H9 (cell line): ENCODE measurements around the gene HNF4A. TPM values are rescaled to one million over a fixed set of nuclear protein-coding genes. Genes with fewer than 3 reads are reported as not detected.

Experiments
- DNase-seq: peaks from one replicate; pipeline ENCODE4 v3.0.0-alpha.2; 2017
- H2AFZ ChIP-seq: one replicate; pipeline ENCODE4 v1.6.1; 2013; ENCODE audit warnings: mild to moderate bottlenecking, low read length, control low read depth, moderate library complexity
- H2AK5ac ChIP-seq: 2 replicates; pipeline ENCODE4 v1.6.1; 2013; ENCODE audit warnings: low read length, control low read depth, mixed read lengths; ENCODE audit not compliant: insufficient read length
- H2BK120ac ChIP-seq: one replicate; pipeline ENCODE4 v1.6.1; 2013; ENCODE audit warnings: low read depth, mild to moderate bottlenecking, low read length, control low read depth, inconsistent platforms; ENCODE audit not compliant: poor library complexity, severe bottlenecking
- H2BK12ac ChIP-seq: 2 replicates; pipeline ENCODE4 v1.6.1; 2013; ENCODE audit warnings: low read length, control low read depth, mixed read lengths, low read depth; ENCODE audit not compliant: insufficient read length
- H2BK15ac ChIP-seq: 2 replicates; pipeline ENCODE4 v1.6.1; 2013; ENCODE audit warnings: low read depth, low read length, control low read depth
- H2BK20ac ChIP-seq: one replicate; pipeline ENCODE4 v1.6.1; 2013; ENCODE audit warnings: low read depth, mild to moderate bottlenecking, low read length, control low read depth, inconsistent platforms; ENCODE audit not compliant: poor library complexity, severe bottlenecking
- H2BK5ac ChIP-seq: 2 replicates; pipeline ENCODE4 v1.6.1; 2013; ENCODE audit warnings: low read length, control low read depth, mixed read lengths; ENCODE audit not compliant: insufficient read length
- H3K14ac ChIP-seq: 2 replicates; pipeline ENCODE4 v1.6.1; 2013; ENCODE audit warnings: low read length, control low read depth; ENCODE audit not compliant: insufficient read depth
- H3K18ac ChIP-seq: 2 replicates; pipeline ENCODE4 v1.6.1; 2013; ENCODE audit warnings: low read depth, mild to moderate bottlenecking, mixed read lengths, low read length, control low read depth; ENCODE audit not compliant: insufficient read length
- H3K23ac ChIP-seq: 2 replicates; pipeline ENCODE4 v1.6.1; 2013; ENCODE audit warnings: low read length, control low read depth, mixed read lengths, low read depth; ENCODE audit not compliant: insufficient read length
- H3K23me2 ChIP-seq: 2 replicates; pipeline ENCODE4 v1.6.1; 2013; ENCODE audit warnings: low read depth, mild to moderate bottlenecking, mixed read lengths, low read length, control low read depth; ENCODE audit not compliant: insufficient read length, poor library complexity, severe bottlenecking
- H3K27ac ChIP-seq: 2 replicates; pipeline ENCODE4 v1.5.1; 2013; ENCODE audit warnings: low read length, control low read depth, mixed read lengths, low read depth; ENCODE audit not compliant: insufficient read length
- H3K27me3 ChIP-seq: 2 replicates; pipeline ENCODE4 v1.6.1; 2013; ENCODE audit warnings: low read length, control low read depth, inconsistent platforms; ENCODE audit not compliant: insufficient read depth
- H3K4ac ChIP-seq: 2 replicates; pipeline ENCODE4 v1.6.1; 2013; ENCODE audit warnings: low read depth, mild to moderate bottlenecking, control low read depth, inconsistent platforms, low read length, moderate library complexity
- H3K4me1 ChIP-seq: 2 replicates; pipeline ENCODE4 v1.6.1; 2013; ENCODE audit warnings: low read length, control low read depth, inconsistent platforms; ENCODE audit not compliant: insufficient read depth
- H3K4me2 ChIP-seq: 2 replicates; pipeline ENCODE4 v1.6.1; 2013; ENCODE audit warnings: low read length, control low read depth, mixed read lengths; ENCODE audit not compliant: insufficient read length, insufficient read depth
- H3K56ac ChIP-seq: 2 replicates; pipeline ENCODE4 v1.6.1; 2013; ENCODE audit warnings: low read depth, mild to moderate bottlenecking, mixed read lengths, low read length, control low read depth; ENCODE audit not compliant: insufficient read length
- H3K79me1 ChIP-seq: 2 replicates; pipeline ENCODE4 v1.6.1; 2013; ENCODE audit warnings: low read depth, mild to moderate bottlenecking, moderate library complexity, low read length, control low read depth, inconsistent platforms; ENCODE audit not compliant: insufficient read depth, poor library complexity, severe bottlenecking
- H3K79me2 ChIP-seq: 2 replicates; pipeline ENCODE4 v1.6.1; 2013; ENCODE audit warnings: low read length, control low read depth, inconsistent platforms; ENCODE audit not compliant: insufficient read depth
- H3K9ac ChIP-seq: 2 replicates; pipeline ENCODE4 v1.6.1; 2013; ENCODE audit warnings: low read length, control low read depth, mixed read lengths; ENCODE audit not compliant: insufficient read length; ENCODE audit errors: extremely low read depth
- H3K9me3 ChIP-seq: one replicate; pipeline ENCODE4 v1.6.1; 2013; ENCODE audit warnings: low read depth, low read length, inconsistent platforms; ENCODE audit not compliant: control insufficient read depth
- H3T11ph ChIP-seq: one replicate; pipeline ENCODE4 v1.6.1; 2013; ENCODE audit warnings: mild to moderate bottlenecking, low read length, control low read depth, inconsistent platforms
- H4K20me1 ChIP-seq: one replicate; pipeline ENCODE4 v1.6.1; 2013; ENCODE audit not compliant: control insufficient read depth, insufficient read length, insufficient read depth
- H4K5ac ChIP-seq: 2 replicates; pipeline ENCODE4 v1.6.1; 2013; ENCODE audit warnings: low read depth, mild to moderate bottlenecking, mixed read lengths, low read length, control low read depth; ENCODE audit not compliant: insufficient read length
- H4K8ac ChIP-seq: replicated peaks from 2 replicates; pipeline ENCODE4 v1.6.1; 2013; ENCODE audit warnings: low read length, control low read depth, mixed read lengths, low read depth; ENCODE audit not compliant: insufficient read length
- H4K91ac ChIP-seq: 2 replicates; pipeline ENCODE4 v1.6.1; 2013; ENCODE audit warnings: low read depth, mild to moderate bottlenecking, moderate library complexity, mixed read lengths, low read length, control low read depth; ENCODE audit not compliant: insufficient read length
- H3K27ac Mint-ChIP-seq, 3 experiments: 2 replicates in 2 of 3; 3 replicates in 1 of 3; pipeline ENCODE4 v1.8.0; 2020 to 2021; ENCODE audit warnings: mixed read lengths in 3 of 3, mild to moderate bottlenecking in 1 of 3, moderate library complexity in 1 of 3
- H3K27me3 Mint-ChIP-seq: 2 replicates; pipeline ENCODE4 v1.8.0; 2021; ENCODE audit warnings: low read depth, mild to moderate bottlenecking, moderate library complexity, mixed read lengths
- H3K36me3 Mint-ChIP-seq, 3 experiments: 2 replicates in 2 of 3; 3 replicates in 1 of 3; pipeline ENCODE4 v1.8.0; 2020 to 2021; ENCODE audit warnings: low read depth in 3 of 3, mixed read lengths in 3 of 3; ENCODE audit not compliant: insufficient read depth in 1 of 3
- H3K4me1 Mint-ChIP-seq, 2 experiments: 2 replicates each; pipeline ENCODE4 v1.8.0; 2020; ENCODE audit warnings: mixed read lengths in 2 of 2
- H3K4me3 Mint-ChIP-seq, 2 experiments: 2 replicates in 1 of 2; 3 replicates in 1 of 2; pipeline ENCODE4 v1.8.0; 2020 to 2021; ENCODE audit warnings: mild to moderate bottlenecking in 2 of 2, mixed read lengths in 2 of 2, moderate library complexity in 1 of 2
- H3K9me3 Mint-ChIP-seq, 2 experiments: 2 replicates in 1 of 2; 3 replicates in 1 of 2; pipeline ENCODE4 v1.8.0; 2020; ENCODE audit warnings: mild to moderate bottlenecking in 2 of 2, mixed read lengths in 2 of 2, moderate library complexity in 1 of 2
- WGBS: extraction: QIAGEN DNeasy Blood & Tissue Kit; methylation state at CpG from one replicate; pipeline ENCODE4 v1.1.7; 2013; ENCODE audit warnings: missing lambda C conversion rate, low lambda C conversion rate, mixed read lengths; ENCODE audit not compliant: insufficient read length; ENCODE audit errors: extremely low coverage; 5-methylcytosine and 5-hydroxymethylcytosine counted together
- total RNA-seq: library from RNA; stranded (reverse); gene quantifications from 2 replicates; pipeline ENCODE4 v1.2.1, GENCODE V29; 2021
- TF ChIP-seq, protein P1 (sequence below): fragments of 200-600 bp; sonication (generic); conservative IDR thresholded peaks from 3 replicates; pipeline ENCODE4 v1.8.0; 2021; ENCODE audit warnings: antibody characterized with exemption, mild to moderate bottlenecking

The HNF4A gene
- total RNA-seq, 1 experiment from 2014 or later: not detected

DNA sequence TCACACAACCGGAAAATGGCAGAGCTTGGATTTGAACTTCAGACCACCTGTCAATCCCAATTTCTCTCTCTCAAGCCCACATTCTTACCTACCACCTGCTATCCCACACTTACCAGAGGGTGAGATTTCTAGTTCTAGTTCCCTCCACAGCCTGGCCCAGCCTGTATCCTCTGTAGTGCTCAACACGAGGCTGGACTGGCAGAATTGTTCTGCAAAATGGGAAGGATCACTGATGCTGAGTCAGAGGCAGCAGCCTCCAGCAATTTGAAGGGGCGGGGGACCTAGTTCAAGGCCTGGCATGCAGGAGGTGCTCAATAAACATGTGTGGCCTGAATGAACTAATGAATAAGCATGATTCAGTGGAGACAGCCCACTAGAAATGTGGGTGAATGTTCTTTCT, 66.6 kb downstream of the HNF4A start:
- Mint-ChIP-seq H3K27ac (no peak overlapping the region), H3K4me1 (no peaks in the 10 kb centered on the region), H3K36me3 (no peaks in the 10 kb centered on the region), H3K27me3 (peaks cover 5% of the 10 kb centered on the region), H3K9me3 (no peaks in the 10 kb centered on the region), H3K4me3 (no peak overlapping the region)
- no peak overlapping the region for H3K4me2 ChIP-seq
- no peak for DNase-seq
- no peaks in the 10 kb centered on the region for H3K23me2 ChIP-seq
- H3K4me1 ChIP-seq: no peaks in the 10 kb centered on the region
- H3K79me1 ChIP-seq: no peaks in the 10 kb centered on the region
- H2AFZ ChIP-seq: no peak overlapping the region
- H2AK5ac ChIP-seq: no peak overlapping the region
- no peak overlapping the region for H3K14ac ChIP-seq
- no peaks in the 10 kb centered on the region for H3K79me2 ChIP-seq
- no peak overlapping the region for H2BK12ac ChIP-seq
- H3K4ac ChIP-seq: no peak overlapping the region
- H3K56ac ChIP-seq: no peak overlapping the region
- H3K9ac ChIP-seq: no peak overlapping the region
- no peak overlapping the region for H3K18ac ChIP-seq
- TF ChIP-seq, protein P1, sequence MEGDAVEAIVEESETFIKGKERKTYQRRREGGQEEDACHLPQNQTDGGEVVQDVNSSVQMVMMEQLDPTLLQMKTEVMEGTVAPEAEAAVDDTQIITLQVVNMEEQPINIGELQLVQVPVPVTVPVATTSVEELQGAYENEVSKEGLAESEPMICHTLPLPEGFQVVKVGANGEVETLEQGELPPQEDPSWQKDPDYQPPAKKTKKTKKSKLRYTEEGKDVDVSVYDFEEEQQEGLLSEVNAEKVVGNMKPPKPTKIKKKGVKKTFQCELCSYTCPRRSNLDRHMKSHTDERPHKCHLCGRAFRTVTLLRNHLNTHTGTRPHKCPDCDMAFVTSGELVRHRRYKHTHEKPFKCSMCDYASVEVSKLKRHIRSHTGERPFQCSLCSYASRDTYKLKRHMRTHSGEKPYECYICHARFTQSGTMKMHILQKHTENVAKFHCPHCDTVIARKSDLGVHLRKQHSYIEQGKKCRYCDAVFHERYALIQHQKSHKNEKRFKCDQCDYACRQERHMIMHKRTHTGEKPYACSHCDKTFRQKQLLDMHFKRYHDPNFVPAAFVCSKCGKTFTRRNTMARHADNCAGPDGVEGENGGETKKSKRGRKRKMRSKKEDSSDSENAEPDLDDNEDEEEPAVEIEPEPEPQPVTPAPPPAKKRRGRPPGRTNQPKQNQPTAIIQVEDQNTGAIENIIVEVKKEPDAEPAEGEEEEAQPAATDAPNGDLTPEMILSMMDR: no peak
- H2BK15ac ChIP-seq: no peak overlapping the region
- H4K91ac ChIP-seq: no peak overlapping the region
- H2BK20ac ChIP-seq: no peak overlapping the region
- no peak overlapping the region for H4K5ac ChIP-seq
- no peak overlapping the region for H2BK120ac ChIP-seq
- H4K20me1 ChIP-seq: no peaks in the 10 kb centered on the region
- WGBS: no CpG with 5 or more reads among the region's 3 CpGs
- H4K8ac ChIP-seq: no peak overlapping the region
- no peak overlapping the region for H3T11ph ChIP-seq
- no peaks in the 10 kb centered on the region for H3K27me3 ChIP-seq
- no peaks in the 10 kb centered on the region for H3K9me3 ChIP-seq
- no peak overlapping the region for H2BK5ac ChIP-seq
- no peak overlapping the region for H3K27ac ChIP-seq
- H3K23ac ChIP-seq: no peak overlapping the region
